ENCODE measurements around the gene IQCE. TPM values are rescaled to one million over a fixed set of nuclear protein-coding genes. Genes with fewer than 3 reads are reported as not detected.
A peak's percentile ranks its signal among the peaks of the same experiment; 100 is the strongest.

Gene IQCE
- total RNA-seq, 1 donor from 2014 or later = 11.4 TPM

- no peak for TF ChIP-seq CTCF (IDR thresholded peaks at IDR 0.05)
- no peaks in the 10 kb centered on the region for H3K36me3 ChIP-seq
- peaks cover 22% of the 10 kb centered on the region for H3K27me3 ChIP-seq
- H3K9me3 ChIP-seq = no peaks in the 10 kb centered on the region
- DNase-seq (ENCODE audit: low spot score in 2 of 2) = no peak
- H3K4me1 ChIP-seq = peaks cover 0 to 21% of the 10 kb centered on the region in 2 donors
- intact Hi-C loops (cut with DNase I) = no loop called here
- H3K27ac ChIP-seq = no peak overlapping the region
- H3K4me3 ChIP-seq = no peak overlapping the region
These were observed 31.9 kb upstream of the IQCE start for GRCh38 chr7:2526659-2527504.

- peaks cover 19% of the 10 kb centered on the region for H3K27me3 ChIP-seq
- intact Hi-C loops (cut with DNase I) = no loop called here
These were observed 31.0 kb upstream of the IQCE start for GRCh38 chr7:2527505-2528467.

GRCh38 chr7:2528481-2529095 is 30.2 kb upstream of the IQCE start:
- no peaks in the 10 kb centered on the region for H3K36me3 ChIP-seq
- H3K9me3 ChIP-seq = no peaks in the 10 kb centered on the region
- peaks cover 14% of the 10 kb centered on the region for H3K27me3 ChIP-seq
- peaks cover 0 to 10% of the 10 kb centered on the region in 2 donors for H3K4me1 ChIP-seq
- intact Hi-C loops (cut with DNase I) = no loop called here
- no peak overlapping the region for H3K4me3 ChIP-seq
- TF ChIP-seq CTCF (IDR thresholded peaks at IDR 0.05) = no peak
- H3K27ac ChIP-seq = peak overlapping the region in 1 of 2 donors; percentile 42
- DNase-seq (ENCODE audit: low spot score in 2 of 2) = no peak

More at GRCh38 chr7:2527505-2528467, 31.0 kb upstream of the IQCE start:
- Histone ChIP-seq H3K4me1 (peaks cover 0 to 17% of the 10 kb centered on the region in 2 donors), H3K27ac (no peak overlapping the region), H3K9me3 (no peaks in the 10 kb centered on the region), H3K4me3 (no peak overlapping the region), H3K36me3 (no peaks in the 10 kb centered on the region)
- no peak for DNase-seq (ENCODE audit: low spot score in 2 of 2)
- no peak for TF ChIP-seq CTCF (IDR thresholded peaks at IDR 0.05)

- Histone ChIP-seq H3K27ac (peak overlapping the region; percentile 50 to 61), H3K36me3 (no peaks in the 10 kb centered on the region), H3K27me3 (peaks cover 11% of the 10 kb centered on the region), H3K4me3 (no peak overlapping the region), H3K4me1 (peaks cover 0 to 3% of the 10 kb centered on the region in 2 donors), H3K9me3 (no peaks in the 10 kb centered on the region)
- peak; percentile 56 to 86 for DNase-seq (ENCODE audit: low spot score in 2 of 2)
- no peak for TF ChIP-seq CTCF (IDR thresholded peaks at IDR 0.05)
- intact Hi-C loops (cut with DNase I) = no loop called here
These were observed 29.4 kb upstream of the IQCE start for GRCh38 chr7:2529161-2530070.
